NCI-H146 (cell line): ENCODE results near the gene HMOX2.
A peak's percentile ranks its signal among the peaks of the same experiment; 100 is the strongest.

Source experiments
- DNase-seq: peaks from one replicate; lab custom pipeline; 2025; lab: John Stamatoyannopoulos, UW

Gene HMOX2

DNA sequence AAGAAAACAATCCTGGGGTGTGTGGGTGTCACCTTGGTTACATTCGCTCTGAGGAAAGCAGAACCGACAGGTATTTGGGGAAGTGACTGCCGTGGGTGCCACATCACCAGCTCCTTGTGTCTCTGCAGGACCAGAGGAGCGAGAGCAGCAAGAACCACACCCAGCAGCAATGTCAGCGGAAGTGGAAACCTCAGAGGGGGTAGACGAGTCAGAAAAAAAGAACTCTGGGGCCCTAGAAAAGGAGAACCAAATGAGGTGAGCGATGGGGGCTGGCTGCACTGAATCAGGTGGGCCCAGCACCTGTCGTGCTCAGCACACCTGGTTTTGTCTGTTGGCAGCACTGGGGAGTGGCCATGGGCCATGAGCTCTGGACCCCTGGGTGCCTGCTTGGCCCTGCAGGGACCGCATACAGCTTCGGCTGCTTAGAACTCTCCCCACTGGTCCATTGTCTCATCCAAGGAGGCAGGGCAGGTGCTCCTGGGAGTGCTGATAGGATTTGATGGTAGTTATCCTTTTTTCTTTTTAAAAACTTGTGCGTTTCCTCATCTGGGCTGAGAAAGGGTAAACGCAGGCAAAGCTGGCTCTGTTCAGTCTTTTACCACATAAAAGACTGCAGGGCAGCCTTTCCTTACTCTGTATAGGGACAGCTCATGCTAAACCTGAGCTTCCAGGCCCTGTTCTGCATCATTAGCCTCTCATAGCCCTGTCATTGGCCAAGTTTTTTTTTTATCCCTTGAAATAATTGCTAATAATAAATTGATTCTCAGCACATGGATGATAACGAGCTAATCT is 29.4 kb downstream of the HMOX2 start:
- DNase-seq: no peak

DNA sequence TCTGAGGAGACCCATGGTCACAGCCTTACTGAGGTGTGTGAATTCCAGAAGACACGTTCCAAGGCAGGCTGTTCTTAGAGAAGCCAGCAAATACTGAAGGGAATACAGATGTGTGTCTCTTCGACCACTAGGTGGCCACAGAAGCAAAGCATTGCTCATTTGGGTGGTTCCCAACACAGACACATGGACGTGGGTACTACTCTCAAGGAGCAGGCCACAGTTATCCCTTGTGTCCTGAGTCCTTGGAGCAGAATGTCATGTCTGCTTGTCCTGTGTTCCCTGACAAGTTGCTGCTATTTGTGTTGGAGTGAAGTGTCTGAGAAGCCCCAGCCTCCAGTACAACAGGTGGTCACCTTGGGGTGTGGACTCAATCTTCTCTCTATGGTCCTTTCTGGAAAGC is 30.3 kb downstream of the HMOX2 start:
- peak; percentile 67 for DNase-seq

GRCh38 chr16:4507588-4508345 is 31.6 kb downstream of the HMOX2 start:
- DNase-seq: no peak

DNA sequence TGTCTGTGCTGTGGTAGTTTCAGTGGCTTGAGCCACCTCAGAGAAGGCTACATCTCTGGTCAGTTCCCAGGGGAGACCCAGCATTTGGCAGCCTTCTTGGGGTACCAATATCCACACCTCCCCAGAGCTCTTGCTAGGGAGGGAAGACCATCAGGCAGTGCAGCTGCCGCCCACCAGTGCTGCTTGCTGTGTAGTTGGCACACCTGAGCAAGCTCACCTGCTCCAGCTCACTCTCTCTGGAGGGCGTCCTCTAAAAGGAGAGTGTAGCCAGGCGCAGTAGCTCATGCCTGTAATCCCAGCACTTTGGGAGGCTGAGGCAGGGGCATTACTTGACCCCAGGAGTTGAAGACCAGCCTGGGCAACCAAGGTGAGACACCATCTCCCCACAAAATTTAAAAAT is 32.6 kb downstream of the HMOX2 start:
- DNase-seq: no peak

DNA sequence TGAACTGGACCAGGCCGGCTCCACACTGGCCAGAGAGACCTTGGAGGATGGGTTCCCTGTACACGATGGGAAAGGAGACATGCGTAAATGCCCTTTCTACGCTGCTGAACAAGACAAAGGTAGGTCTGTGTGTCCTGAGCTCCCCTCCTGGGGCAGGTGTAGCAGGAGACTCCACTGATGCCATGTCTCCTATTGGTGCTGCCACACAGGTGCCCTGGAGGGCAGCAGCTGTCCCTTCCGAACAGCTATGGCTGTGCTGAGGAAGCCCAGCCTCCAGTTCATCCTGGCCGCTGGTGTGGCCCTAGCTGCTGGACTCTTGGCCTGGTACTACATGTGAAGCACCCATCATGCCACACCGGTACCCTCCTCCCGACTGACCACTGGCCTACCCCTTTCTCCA is 33.2 kb downstream of the HMOX2 start:
- DNase-seq: no peak

GRCh38 chr16:4510131-4510530 is 33.9 kb downstream of the HMOX2 start:
- DNase-seq: no peak

- no peak for DNase-seq
Observed at GRCh38 chr16:4510747-4511426, 34.7 kb downstream of the HMOX2 start.

GRCh38 chr16:4511441-4512082 is 35.4 kb downstream of the HMOX2 start:
- peak; percentile 66 for DNase-seq

- no peak for DNase-seq
Observed at GRCh38 chr16:4512473-4512872, 36.3 kb downstream of the HMOX2 start.

DNA sequence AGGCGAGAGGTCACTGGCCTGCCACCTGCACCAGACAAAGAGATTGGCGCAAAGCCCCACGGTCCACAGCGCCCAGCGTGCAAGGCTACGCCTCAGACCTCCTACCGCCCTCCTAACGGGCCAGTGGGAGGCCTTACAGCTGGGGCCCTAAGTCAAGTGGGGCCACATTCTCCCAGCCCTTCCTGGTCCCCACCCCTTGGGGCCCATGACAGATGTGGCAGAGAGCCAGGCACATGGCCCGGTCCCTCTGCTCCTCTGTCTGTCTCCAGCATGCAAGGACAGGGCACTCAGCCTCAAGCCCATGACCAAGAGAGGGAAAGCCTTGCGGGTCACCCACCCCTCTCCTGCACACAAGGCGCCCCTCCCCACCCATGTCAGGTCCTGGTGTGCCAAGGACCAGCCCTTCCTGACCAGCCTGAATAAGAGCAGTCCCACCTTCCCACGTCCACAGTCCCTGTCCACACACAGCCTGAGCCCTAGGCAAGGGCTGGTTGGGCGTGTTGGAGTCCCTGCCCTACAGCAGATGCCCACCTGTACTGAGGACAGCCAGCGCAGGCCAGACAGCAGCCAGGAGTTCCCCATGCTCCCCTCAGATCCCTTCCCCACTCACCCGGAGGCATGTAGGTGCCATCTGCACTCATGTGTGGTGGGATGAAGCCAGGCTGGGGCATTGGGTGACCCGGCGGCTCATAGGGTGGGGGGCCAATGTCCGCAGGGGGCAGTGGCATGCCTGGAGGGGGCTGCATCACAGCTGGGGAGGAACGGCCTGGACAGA is 37.1 kb downstream of the HMOX2 start:
- DNase-seq: no peak

GRCh38 chr16:4513881-4514280 is 37.7 kb downstream of the HMOX2 start:
- no peak for DNase-seq

DNA sequence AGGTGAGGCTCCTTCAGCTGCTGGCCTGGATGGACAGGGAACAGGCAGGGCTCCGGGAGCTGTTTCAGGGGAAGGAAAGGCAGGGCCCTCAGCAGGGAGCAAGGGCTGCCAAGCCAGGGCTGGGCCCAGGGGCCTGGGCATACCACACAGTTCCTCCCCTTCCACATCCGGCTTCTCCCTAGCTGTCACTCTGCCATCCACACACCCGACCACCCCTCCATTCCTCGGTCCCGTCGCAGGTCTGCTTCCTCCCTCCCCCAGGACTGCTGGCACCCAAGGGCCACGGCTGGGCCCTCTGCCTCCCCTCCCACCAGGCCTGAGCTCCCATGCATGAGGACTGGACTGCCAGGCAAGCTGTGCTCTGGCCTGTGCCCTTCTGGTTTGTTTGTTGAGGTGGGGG is 38.4 kb downstream of the HMOX2 start:
- DNase-seq: no peak

- no peak for DNase-seq
Observed at GRCh38 chr16:4515611-4516233, 39.5 kb downstream of the HMOX2 start.

GRCh38 chr16:4517812-4518680 is 41.8 kb downstream of the HMOX2 start:
- DNase-seq: peak; percentile 49

GRCh38 chr16:4519274-4520058 is 43.3 kb downstream of the HMOX2 start:
- DNase-seq: peak; percentile 29

DNA sequence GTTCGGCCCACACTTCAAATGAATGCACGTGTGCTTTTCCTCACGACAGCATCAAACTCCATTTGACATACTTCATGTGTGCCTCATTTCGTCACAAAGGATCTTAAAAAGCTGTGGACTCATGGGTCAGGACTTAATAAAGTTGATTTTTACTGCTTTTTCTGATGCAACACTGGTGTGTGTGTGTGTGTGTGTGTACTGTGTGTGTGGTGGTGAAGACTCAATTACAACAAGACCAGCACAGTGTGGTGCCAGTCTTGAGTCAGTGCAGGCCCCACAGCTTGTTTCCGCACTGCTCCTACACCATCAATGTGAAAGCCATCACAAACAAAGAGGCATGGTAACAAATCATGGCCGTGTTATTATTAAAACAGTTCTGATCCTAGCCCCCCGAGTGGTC is 44.7 kb downstream of the HMOX2 start:
- no peak for DNase-seq

DNA sequence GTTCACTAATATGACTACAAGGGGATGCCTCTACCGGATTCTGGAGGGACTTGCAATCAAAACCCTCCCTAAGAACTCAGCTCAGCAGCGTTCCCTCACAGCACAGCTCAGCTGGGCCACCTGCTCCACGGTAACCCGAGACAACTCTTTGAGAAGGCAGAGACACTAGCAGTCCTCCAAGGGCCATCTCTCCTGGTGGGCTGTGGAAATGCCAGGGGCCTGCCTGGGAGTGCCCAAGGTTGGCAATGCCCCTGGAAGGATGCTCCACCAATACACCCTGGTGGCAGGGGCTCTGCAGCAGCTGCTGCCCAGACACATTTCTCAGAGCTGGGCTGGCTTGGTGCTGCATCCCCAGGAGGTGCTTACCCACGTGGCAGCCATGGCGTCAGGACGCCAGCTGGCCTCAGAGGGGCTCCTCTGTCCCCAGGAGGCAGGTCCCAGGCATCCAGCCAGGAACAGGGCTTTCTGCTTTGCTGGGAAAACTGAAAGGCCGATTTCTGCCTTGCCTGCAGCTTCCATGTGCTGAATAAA is 45.9 kb downstream of the HMOX2 start:
- DNase-seq: peak; percentile 91

DNA sequence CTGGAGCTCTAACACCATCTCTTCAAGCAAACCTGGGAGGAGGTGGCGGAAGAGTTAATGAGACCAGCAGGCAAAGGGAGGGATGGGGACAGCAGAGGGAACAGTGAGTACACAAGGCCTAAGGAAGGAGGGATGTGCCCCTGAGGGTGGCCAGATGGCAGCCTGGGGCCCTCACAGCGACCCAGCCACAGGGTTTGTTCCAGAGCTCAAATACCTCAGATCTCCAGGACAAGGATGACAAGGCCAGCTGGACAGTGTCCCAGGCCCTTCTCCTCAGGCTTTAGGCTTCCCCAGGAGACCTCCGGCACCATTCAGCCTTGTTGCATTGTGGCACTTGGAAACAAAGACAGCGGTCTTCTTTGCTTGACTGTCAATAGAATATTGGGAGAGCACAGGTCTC is 47.5 kb downstream of the HMOX2 start:
- DNase-seq: no peak

DNA sequence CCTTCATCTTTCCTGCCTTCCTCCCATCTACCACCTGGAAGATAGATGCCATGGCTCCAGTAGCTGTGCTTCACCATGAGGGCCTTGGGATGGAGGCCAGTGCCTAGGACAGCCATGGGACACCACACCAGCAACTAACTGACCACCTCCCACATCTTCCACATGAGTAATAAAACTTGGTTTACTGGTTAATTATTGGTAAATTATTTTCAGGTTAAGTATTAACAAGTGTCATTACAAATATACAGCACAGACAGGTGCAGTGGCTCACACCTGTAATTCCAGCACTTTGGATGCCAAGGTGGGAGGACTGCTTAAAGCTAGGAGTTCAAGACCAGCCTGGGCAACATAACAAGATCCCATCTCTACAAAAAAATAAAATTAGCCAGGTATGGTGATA is 48.4 kb downstream of the HMOX2 start:
- no peak for DNase-seq
